ENCODE measurements around the gene PPIL1. TPM values are rescaled to one million over a fixed set of nuclear protein-coding genes. Genes with fewer than 3 reads are reported as not detected.

The PPIL1 gene
- total RNA-seq, 1 donor from 2014 or later: 36.6 TPM

DNA sequence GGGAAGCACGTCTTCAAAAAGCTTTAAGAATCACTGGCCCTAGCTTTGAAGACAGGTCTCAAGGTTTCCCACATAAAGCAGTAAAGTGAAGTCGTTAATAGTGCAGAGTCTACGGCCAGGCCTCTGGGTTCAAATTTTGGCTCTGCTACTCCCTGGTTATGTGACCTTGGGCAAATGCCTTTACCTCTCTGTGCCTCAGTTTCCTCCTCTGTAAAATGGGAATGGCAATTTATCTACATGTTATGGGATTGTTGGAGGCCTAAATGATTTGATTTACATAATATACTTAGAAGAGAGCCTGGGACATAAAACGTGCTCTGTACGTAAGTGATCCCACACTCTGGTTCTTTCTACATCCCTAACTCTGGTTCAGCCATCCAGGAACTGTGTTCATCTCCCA lies 67.5 kb downstream of the PPIL1 start:
- H3K4me2 ChIP-seq (ENCODE audit: low read length): no peak overlapping the region
- FAIRE-seq: no peak
- no peaks in the 10 kb centered on the region for H3K9me3 ChIP-seq (ENCODE audit: insufficient read depth, low read depth, low read length)
- no peaks in the 10 kb centered on the region for H3K36me3 ChIP-seq (ENCODE audit: insufficient read depth, low read length)
- Mint-ChIP-seq H3K27me3 (ENCODE audit: low read depth, unreplicated experiment) (peaks cover 63% of the 10 kb centered on the region), H3K36me3 (ENCODE audit: low read depth, unreplicated experiment) (no peaks in the 10 kb centered on the region), H3K4me3 (ENCODE audit: unreplicated experiment) (no peak overlapping the region), H3K9me3 (ENCODE audit: unreplicated experiment) (no peaks in the 10 kb centered on the region), H3K27ac (ENCODE audit: unreplicated experiment) (no peak overlapping the region), H3K4me1 (ENCODE audit: low read depth, unreplicated experiment) (peaks cover 5% of the 10 kb centered on the region)
- no peak overlapping the region for H2AFZ ChIP-seq (ENCODE audit: low read depth, low read length)
- H3K27ac ChIP-seq (ENCODE audit: low read depth, low read length): no peak overlapping the region
- H3K9ac ChIP-seq (ENCODE audit: low read length): no peak overlapping the region
- DNase-seq (ENCODE audit: low read depth): no peak
- no peaks in the 10 kb centered on the region for H4K20me1 ChIP-seq (ENCODE audit: insufficient read depth, low read length)
- peaks cover 15% of the 10 kb centered on the region for H3K27me3 ChIP-seq (ENCODE audit: insufficient read depth, low read length)
- H3K4me1 ChIP-seq (ENCODE audit: insufficient read depth, low read length): no peaks in the 10 kb centered on the region
- no peaks in the 10 kb centered on the region for H3K79me2 ChIP-seq (ENCODE audit: insufficient read depth, low read length)
- TF ChIP-seq, protein P1, sequence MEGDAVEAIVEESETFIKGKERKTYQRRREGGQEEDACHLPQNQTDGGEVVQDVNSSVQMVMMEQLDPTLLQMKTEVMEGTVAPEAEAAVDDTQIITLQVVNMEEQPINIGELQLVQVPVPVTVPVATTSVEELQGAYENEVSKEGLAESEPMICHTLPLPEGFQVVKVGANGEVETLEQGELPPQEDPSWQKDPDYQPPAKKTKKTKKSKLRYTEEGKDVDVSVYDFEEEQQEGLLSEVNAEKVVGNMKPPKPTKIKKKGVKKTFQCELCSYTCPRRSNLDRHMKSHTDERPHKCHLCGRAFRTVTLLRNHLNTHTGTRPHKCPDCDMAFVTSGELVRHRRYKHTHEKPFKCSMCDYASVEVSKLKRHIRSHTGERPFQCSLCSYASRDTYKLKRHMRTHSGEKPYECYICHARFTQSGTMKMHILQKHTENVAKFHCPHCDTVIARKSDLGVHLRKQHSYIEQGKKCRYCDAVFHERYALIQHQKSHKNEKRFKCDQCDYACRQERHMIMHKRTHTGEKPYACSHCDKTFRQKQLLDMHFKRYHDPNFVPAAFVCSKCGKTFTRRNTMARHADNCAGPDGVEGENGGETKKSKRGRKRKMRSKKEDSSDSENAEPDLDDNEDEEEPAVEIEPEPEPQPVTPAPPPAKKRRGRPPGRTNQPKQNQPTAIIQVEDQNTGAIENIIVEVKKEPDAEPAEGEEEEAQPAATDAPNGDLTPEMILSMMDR (IDR thresholded peaks at IDR 0.05; ENCODE audit: insufficient read depth, low read depth, low read length): no peak
- no peak for TF ChIP-seq EZH2 (IDR thresholded peaks at IDR 0.05; ENCODE audit: insufficient read depth, low read length)
- H3K4me3 ChIP-seq (ENCODE audit: insufficient read depth, low read depth, low read length): no peak overlapping the region

DNA sequence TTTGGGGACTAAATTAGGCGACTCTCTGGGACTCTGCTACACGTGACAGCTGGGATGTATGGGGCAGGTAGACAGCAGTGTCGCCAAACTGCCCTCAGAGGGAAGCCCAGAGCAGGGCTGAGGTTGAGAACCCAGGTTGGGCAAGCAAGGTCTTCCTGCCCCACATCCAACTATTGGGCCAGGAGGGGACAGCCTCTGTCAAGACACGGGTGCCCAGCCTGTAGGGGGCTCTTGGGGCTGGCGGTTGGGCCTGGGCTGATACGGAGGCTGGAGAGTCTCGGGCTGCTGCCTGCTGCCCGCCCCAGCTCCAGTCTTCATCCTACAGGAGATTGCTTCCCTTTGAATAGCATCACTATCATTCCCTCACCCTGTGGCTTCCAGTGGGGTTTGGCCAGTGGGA lies 68.7 kb downstream of the PPIL1 start:
- Histone ChIP-seq H3K4me1 (ENCODE audit: insufficient read depth, low read length) (no peaks in the 10 kb centered on the region), H3K27me3 (ENCODE audit: insufficient read depth, low read length) (peaks cover 15% of the 10 kb centered on the region), H3K4me3 (ENCODE audit: insufficient read depth, low read depth, low read length) (no peak overlapping the region), H2AFZ (ENCODE audit: low read depth, low read length) (no peak overlapping the region), H3K4me2 (ENCODE audit: low read length) (no peak overlapping the region), H4K20me1 (ENCODE audit: insufficient read depth, low read length) (no peaks in the 10 kb centered on the region), H3K36me3 (ENCODE audit: insufficient read depth, low read length) (no peaks in the 10 kb centered on the region), H3K9ac (ENCODE audit: low read length) (no peak overlapping the region), H3K79me2 (ENCODE audit: insufficient read depth, low read length) (no peaks in the 10 kb centered on the region), H3K27ac (ENCODE audit: low read depth, low read length) (no peak overlapping the region), H3K9me3 (ENCODE audit: insufficient read depth, low read depth, low read length) (no peaks in the 10 kb centered on the region)
- DNase-seq (ENCODE audit: low read depth): no peak
- H3K27me3 Mint-ChIP-seq (ENCODE audit: low read depth, unreplicated experiment): peaks cover 51% of the 10 kb centered on the region
- peaks cover 5% of the 10 kb centered on the region for H3K4me1 Mint-ChIP-seq (ENCODE audit: low read depth, unreplicated experiment)
- H3K4me3 Mint-ChIP-seq (ENCODE audit: unreplicated experiment): no peak overlapping the region
- H3K27ac Mint-ChIP-seq (ENCODE audit: unreplicated experiment): no peak overlapping the region
- no peaks in the 10 kb centered on the region for H3K36me3 Mint-ChIP-seq (ENCODE audit: low read depth, unreplicated experiment)
- H3K9me3 Mint-ChIP-seq (ENCODE audit: unreplicated experiment): no peaks in the 10 kb centered on the region
- FAIRE-seq: no peak
- no peak for TF ChIP-seq EZH2 (IDR thresholded peaks at IDR 0.05; ENCODE audit: insufficient read depth, low read length)
- TF ChIP-seq, protein P1 (IDR thresholded peaks at IDR 0.05; ENCODE audit: insufficient read depth, low read depth, low read length): no peak

DNA sequence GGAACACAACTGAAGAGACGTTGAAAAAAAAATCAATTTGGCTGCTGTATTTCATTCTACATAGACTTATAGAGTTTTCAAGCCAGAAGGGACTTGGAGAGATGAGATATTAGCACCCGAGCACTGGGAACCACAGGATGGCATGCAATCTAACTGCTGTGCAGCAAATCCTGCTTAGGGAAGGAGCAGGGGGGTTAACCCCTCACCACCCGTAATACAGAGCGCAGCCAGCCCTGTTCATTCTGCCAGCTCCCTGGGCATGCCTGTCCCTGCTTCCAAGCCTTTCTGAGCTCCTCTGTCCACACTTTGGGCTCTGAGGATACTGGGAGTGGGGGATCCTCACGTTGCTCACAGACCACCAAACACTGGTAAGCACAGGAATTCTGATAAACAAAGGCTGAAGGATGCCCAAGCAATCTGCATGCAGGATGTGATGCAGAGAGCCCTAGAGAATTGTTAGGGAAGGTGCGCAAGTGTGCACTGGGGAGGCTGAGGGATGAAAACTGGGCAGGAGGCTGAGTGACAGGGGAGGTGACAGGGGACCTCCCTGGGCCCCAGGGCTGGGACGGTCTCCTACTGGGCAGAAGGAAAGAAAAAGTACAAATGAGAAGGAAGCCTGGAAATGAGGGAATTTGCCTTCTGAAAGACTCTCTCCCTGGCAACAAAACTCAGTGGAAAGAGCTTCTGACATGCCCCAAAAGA lies 69.4 kb downstream of the PPIL1 start:
- no peaks in the 10 kb centered on the region for H3K4me1 ChIP-seq (ENCODE audit: insufficient read depth, low read length)
- H3K9me3 ChIP-seq (ENCODE audit: insufficient read depth, low read depth, low read length): no peaks in the 10 kb centered on the region
- no peak overlapping the region for H3K4me3 ChIP-seq (ENCODE audit: insufficient read depth, low read depth, low read length)
- peaks cover 50% of the 10 kb centered on the region for H3K27me3 Mint-ChIP-seq (ENCODE audit: low read depth, unreplicated experiment)
- H3K27ac Mint-ChIP-seq (ENCODE audit: unreplicated experiment): no peak overlapping the region
- no peaks in the 10 kb centered on the region for H3K79me2 ChIP-seq (ENCODE audit: insufficient read depth, low read length)
- H3K27ac ChIP-seq (ENCODE audit: low read depth, low read length): no peak overlapping the region
- H3K9me3 Mint-ChIP-seq (ENCODE audit: unreplicated experiment): no peaks in the 10 kb centered on the region
- FAIRE-seq: no peak
- no peak for TF ChIP-seq EZH2 (IDR thresholded peaks at IDR 0.05; ENCODE audit: insufficient read depth, low read length)
- TF ChIP-seq, protein P1 (IDR thresholded peaks at IDR 0.05; ENCODE audit: insufficient read depth, low read depth, low read length): no peak
- H3K4me3 Mint-ChIP-seq (ENCODE audit: unreplicated experiment): no peak overlapping the region
- no peaks in the 10 kb centered on the region for H3K36me3 Mint-ChIP-seq (ENCODE audit: low read depth, unreplicated experiment)
- H3K9ac ChIP-seq (ENCODE audit: low read length): no peak overlapping the region
- H2AFZ ChIP-seq (ENCODE audit: low read depth, low read length): no peak overlapping the region
- peaks cover 5% of the 10 kb centered on the region for H3K4me1 Mint-ChIP-seq (ENCODE audit: low read depth, unreplicated experiment)
- H3K27me3 ChIP-seq (ENCODE audit: insufficient read depth, low read length): peaks cover 15% of the 10 kb centered on the region
- H3K36me3 ChIP-seq (ENCODE audit: insufficient read depth, low read length): no peaks in the 10 kb centered on the region
- no peaks in the 10 kb centered on the region for H4K20me1 ChIP-seq (ENCODE audit: insufficient read depth, low read length)
- DNase-seq (ENCODE audit: low read depth): no peak
- H3K4me2 ChIP-seq (ENCODE audit: low read length): no peak overlapping the region
